8988T (cell line): ENCODE measurements around the gene ZNRF3.
"Not testable (repeated sequence)": the region's sequence is repeated elsewhere in the genome, so short reads cannot be mapped to it uniquely, and the experiment has no call there.

ENCODE experiments used
- DNase-seq: peaks from one replicate; pipeline ENCODE4 v3.0.0; 2011

The ZNRF3 gene

GRCh38 chr22:28882878-28883656 is at the start of gene ZNRF3:
ZNRF3 (plus strand) TSS chr22:28883572; CDS start chr22:28883767, 195 bp downstream.
- peak; percentile 69 for DNase-seq

- DNase-seq: no peak
Observed at GRCh38 chr22:28835630-28836189, 47.7 kb upstream of the ZNRF3 start.

- no peak for DNase-seq
Observed at GRCh38 chr22:28837640-28838039, 45.7 kb upstream of the ZNRF3 start.

- no peak for DNase-seq
Observed at GRCh38 chr22:28838971-28839370, 44.4 kb upstream of the ZNRF3 start.

- DNase-seq: no peak
Observed at GRCh38 chr22:28841111-28841510, 42.3 kb upstream of the ZNRF3 start.

GRCh38 chr22:28843633-28844032 is 39.7 kb upstream of the ZNRF3 start:
- DNase-seq: no peak

GRCh38 chr22:28844277-28844676 is 39.1 kb upstream of the ZNRF3 start:
- DNase-seq: not testable (repeated sequence)

GRCh38 chr22:28846994-28847393 is 36.4 kb upstream of the ZNRF3 start:
- no peak for DNase-seq

- DNase-seq: peak; percentile 30
Observed at GRCh38 chr22:28855355-28856094, 27.8 kb upstream of the ZNRF3 start.

GRCh38 chr22:28856095-28856455 is 27.3 kb upstream of the ZNRF3 start:
- DNase-seq: no peak

GRCh38 chr22:28857288-28857687 is 26.1 kb upstream of the ZNRF3 start:
- no peak for DNase-seq

GRCh38 chr22:28864878-28865596 is 18.3 kb upstream of the ZNRF3 start:
- DNase-seq: no peak

GRCh38 chr22:28867191-28867590 is 16.2 kb upstream of the ZNRF3 start:
- DNase-seq: no peak

GRCh38 chr22:28868389-28868788 is 15.0 kb upstream of the ZNRF3 start:
- not testable (repeated sequence) for DNase-seq

GRCh38 chr22:28869736-28870135 is 13.6 kb upstream of the ZNRF3 start:
- DNase-seq: no peak

- DNase-seq: no peak
Observed at GRCh38 chr22:28873183-28873963, 10.0 kb upstream of the ZNRF3 start.

- DNase-seq: no peak
Observed at GRCh38 chr22:28874061-28874460, 9.3 kb upstream of the ZNRF3 start.

GRCh38 chr22:28874811-28875320 is 8.5 kb upstream of the ZNRF3 start:
- no peak for DNase-seq

- DNase-seq: no peak
Observed at GRCh38 chr22:28882545-28882877, 861 bp upstream of the ZNRF3 start.

GRCh38 chr22:28883657-28883916 is 215 bp downstream of the ZNRF3 start:
- DNase-seq: no peak

- DNase-seq: peak; percentile 35
Observed at GRCh38 chr22:28883917-28884746, 760 bp downstream of the ZNRF3 start.
